BLaER1 (cell line): ENCODE measurements around the gene PCARE.

ENCODE experiments used
- H3K27ac ChIP-seq: shearing (Covaris generic); formaldehyde crosslinking; 2 replicates; pipeline ENCODE4 v1.8.1; 2022
- H3K27me3 ChIP-seq: shearing (Covaris generic); formaldehyde crosslinking; 2 replicates; pipeline ENCODE4 v1.8.1; 2022
- H3K36me3 ChIP-seq: shearing (Covaris generic); formaldehyde crosslinking; 2 replicates; pipeline ENCODE4 v1.8.1; 2022
- H3K4me1 ChIP-seq: shearing (Covaris generic); formaldehyde crosslinking; 2 replicates; pipeline ENCODE4 v1.8.1; 2022
- H3K4me2 ChIP-seq: shearing (Covaris generic); formaldehyde crosslinking; 2 replicates; pipeline ENCODE4 v1.8.1; 2022
- H3K4me3 ChIP-seq: shearing (Covaris generic); formaldehyde crosslinking; 2 replicates; pipeline ENCODE4 v1.8.1; 2022
- H3K9ac ChIP-seq: shearing (Covaris generic); formaldehyde crosslinking; 2 replicates; pipeline ENCODE4 v1.8.1; 2022
- H3K9me3 ChIP-seq: shearing (Covaris generic); formaldehyde crosslinking; 2 replicates; pipeline ENCODE4 v1.8.1; 2022
- H4K20me1 ChIP-seq: shearing (Covaris generic); formaldehyde crosslinking; 2 replicates; pipeline ENCODE4 v1.8.1; 2022
- Cebpa-rat ChIP-seq: shearing (Covaris generic); IDR thresholded peaks from 2 replicates; pipeline ENCODE4 v1.8.1; 2022

PCARE gene

DNA sequence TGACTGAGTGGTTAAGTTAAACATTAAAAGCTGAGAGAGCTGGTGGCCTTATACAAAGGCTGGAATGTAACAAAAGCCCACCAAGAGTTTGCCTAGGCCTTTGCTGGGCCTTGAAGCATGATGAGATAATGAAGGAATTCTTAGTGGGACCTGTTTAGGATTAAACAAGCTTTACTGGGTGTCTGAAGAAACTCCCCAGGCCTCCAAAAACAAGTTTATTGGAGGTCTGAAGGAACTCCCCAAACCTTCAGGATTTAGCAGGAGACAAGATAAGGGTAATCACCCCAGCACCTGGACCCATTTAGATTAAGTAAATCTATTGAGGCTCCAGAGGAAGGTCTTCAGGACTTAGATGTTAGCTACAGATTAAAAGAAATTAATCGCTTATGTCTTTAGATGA is 18.7 kb downstream of the PCARE start:
- H3K4me3 ChIP-seq = no peak overlapping the region
- H3K27ac ChIP-seq = no peak overlapping the region
- no peaks in the 10 kb centered on the region for H3K27me3 ChIP-seq
- H3K4me1 ChIP-seq = peaks cover 9% of the 10 kb centered on the region
- TF ChIP-seq Cebpa-rat = no peak
- no peak overlapping the region for H3K9ac ChIP-seq
- no peaks in the 10 kb centered on the region for H3K36me3 ChIP-seq
- no peak overlapping the region for H3K4me2 ChIP-seq
- H4K20me1 ChIP-seq = no peaks in the 10 kb centered on the region
- no peaks in the 10 kb centered on the region for H3K9me3 ChIP-seq

GRCh38 chr2:29054430-29054829 is 19.9 kb downstream of the PCARE start:
- no peak overlapping the region for H3K27ac ChIP-seq
- H3K27me3 ChIP-seq = no peaks in the 10 kb centered on the region
- H4K20me1 ChIP-seq = no peaks in the 10 kb centered on the region
- H3K4me2 ChIP-seq = no peak overlapping the region
- peaks cover 12% of the 10 kb centered on the region for H3K4me1 ChIP-seq
- H3K4me3 ChIP-seq = no peak overlapping the region
- no peak for TF ChIP-seq Cebpa-rat
- H3K9me3 ChIP-seq = no peaks in the 10 kb centered on the region
- H3K36me3 ChIP-seq = no peaks in the 10 kb centered on the region
- no peak overlapping the region for H3K9ac ChIP-seq

DNA sequence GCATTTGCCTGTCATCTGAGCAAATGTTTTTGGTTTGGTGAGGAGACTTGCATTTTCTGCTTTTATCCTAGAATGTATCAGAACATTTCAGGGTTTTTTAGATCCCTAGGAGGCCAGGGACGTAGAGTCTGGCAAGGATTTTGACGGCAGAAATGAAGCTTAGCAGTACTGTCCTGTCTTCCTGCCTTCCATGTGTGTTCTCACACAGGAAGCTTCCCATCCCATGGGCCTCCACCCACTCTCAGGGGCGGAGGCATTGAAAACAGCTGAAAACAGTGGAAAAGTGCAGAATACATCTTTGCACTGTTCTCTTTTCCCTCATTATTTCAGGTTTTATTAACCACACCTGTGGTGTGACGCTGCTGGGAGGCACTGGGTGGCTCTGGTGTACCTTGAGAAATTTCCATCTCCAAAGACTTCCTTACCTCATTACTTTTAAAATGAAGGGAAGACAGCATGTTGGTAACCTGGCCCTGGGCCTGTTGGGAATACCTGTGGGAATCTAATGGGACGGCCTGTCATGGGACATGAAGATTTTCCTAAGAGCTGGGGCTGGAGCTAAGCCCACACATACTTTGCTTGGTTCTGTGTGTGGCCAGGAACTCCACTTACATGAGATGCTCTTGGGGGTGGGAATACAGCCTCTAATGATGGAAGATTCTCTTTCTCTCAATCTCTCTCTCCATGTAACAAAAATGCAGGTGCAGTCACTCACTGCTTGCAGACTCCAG is 20.5 kb downstream of the PCARE start:
- no peak overlapping the region for H3K27ac ChIP-seq
- H3K9ac ChIP-seq = no peak overlapping the region
- H3K9me3 ChIP-seq = no peaks in the 10 kb centered on the region
- TF ChIP-seq Cebpa-rat = no peak
- H3K27me3 ChIP-seq = no peaks in the 10 kb centered on the region
- H3K4me3 ChIP-seq = no peak overlapping the region
- peaks cover 12% of the 10 kb centered on the region for H3K4me1 ChIP-seq
- no peaks in the 10 kb centered on the region for H4K20me1 ChIP-seq
- H3K36me3 ChIP-seq = no peaks in the 10 kb centered on the region
- H3K4me2 ChIP-seq = no peak overlapping the region

DNA sequence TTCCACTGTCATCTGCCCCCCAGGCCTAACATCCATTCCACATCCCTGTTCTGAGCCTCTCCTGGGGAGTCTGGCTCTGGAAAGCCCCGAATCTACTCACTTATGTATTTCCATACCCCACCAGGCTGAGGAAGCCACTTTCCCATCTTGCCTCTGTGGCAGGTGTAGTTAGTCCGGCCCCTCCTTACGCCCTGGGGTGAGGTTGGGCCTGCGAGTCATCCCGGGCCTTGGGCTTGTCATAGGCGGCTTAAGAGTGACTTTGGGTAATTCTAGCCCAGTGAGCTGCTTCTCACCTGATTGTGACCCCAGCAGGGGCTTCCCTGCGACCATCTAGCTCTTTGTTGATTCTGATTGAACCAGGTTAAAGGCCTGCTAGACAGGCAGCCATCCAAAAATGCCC is 21.1 kb downstream of the PCARE start:
- Histone ChIP-seq H3K36me3 (no peaks in the 10 kb centered on the region), H3K4me3 (no peak overlapping the region), H3K4me1 (peaks cover 12% of the 10 kb centered on the region), H4K20me1 (no peaks in the 10 kb centered on the region), H3K9ac (no peak overlapping the region), H3K4me2 (no peak overlapping the region), H3K9me3 (no peaks in the 10 kb centered on the region), H3K27me3 (no peaks in the 10 kb centered on the region), H3K27ac (no peak overlapping the region)
- TF ChIP-seq Cebpa-rat = no peak

DNA sequence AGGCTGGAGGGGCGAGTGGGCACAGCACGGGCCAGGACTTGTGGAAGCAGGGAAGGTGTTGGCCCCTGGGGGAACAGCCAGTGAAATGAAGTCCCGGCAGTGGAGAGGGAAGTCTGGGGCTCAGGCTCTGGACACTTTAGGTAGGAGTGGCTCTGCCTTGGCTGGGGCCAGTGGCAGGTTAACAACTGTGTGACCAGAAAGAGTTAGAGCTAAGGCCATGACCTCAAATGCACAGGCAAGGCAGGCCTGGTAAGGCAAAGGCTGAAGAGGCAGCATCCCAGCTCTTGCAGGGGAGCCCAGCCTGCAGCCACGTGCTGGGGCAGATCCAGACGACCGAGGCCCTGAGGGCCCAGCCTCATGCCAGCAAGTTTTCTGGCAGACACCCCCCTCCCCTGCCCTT is 21.5 kb downstream of the PCARE start:
- no peaks in the 10 kb centered on the region for H3K36me3 ChIP-seq
- H3K4me1 ChIP-seq = peaks cover 12% of the 10 kb centered on the region
- no peak overlapping the region for H3K27ac ChIP-seq
- H3K4me3 ChIP-seq = no peak overlapping the region
- no peak overlapping the region for H3K9ac ChIP-seq
- H3K9me3 ChIP-seq = no peaks in the 10 kb centered on the region
- no peak overlapping the region for H3K4me2 ChIP-seq
- no peaks in the 10 kb centered on the region for H4K20me1 ChIP-seq
- TF ChIP-seq Cebpa-rat = no peak
- H3K27me3 ChIP-seq = no peaks in the 10 kb centered on the region

- no peak for TF ChIP-seq Cebpa-rat
- Histone ChIP-seq H3K9me3 (no peaks in the 10 kb centered on the region), H3K27ac (no peak overlapping the region), H4K20me1 (no peaks in the 10 kb centered on the region), H3K4me2 (no peak overlapping the region), H3K9ac (no peak overlapping the region), H3K36me3 (no peaks in the 10 kb centered on the region), H3K4me1 (peaks cover 9% of the 10 kb centered on the region), H3K27me3 (no peaks in the 10 kb centered on the region), H3K4me3 (no peak overlapping the region)
These were observed 22.6 kb downstream of the PCARE start for GRCh38 chr2:29051730-29052129.

DNA sequence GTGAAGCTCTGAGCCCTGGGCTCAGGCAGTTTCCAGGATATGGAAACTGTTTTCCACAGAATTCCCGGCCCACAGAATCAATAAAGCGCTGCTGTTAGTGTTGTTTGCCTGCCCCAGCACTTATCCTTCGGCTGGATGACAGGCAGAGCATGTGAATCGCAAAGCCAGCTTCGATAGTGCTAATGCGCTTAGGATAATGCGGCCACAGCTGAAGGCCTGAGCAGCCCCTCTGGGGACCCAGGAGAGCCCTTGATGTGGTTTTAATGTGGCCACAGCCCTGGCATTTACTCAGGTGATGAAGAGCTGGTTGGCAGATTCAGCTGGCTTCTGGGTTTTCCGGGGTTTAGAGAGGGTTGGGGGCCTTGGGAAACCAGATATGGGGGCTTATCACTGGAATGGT is 23.7 kb downstream of the PCARE start:
- Histone ChIP-seq H3K36me3 (no peaks in the 10 kb centered on the region), H3K27me3 (no peaks in the 10 kb centered on the region), H3K9ac (no peak overlapping the region), H3K27ac (no peak overlapping the region), H4K20me1 (no peaks in the 10 kb centered on the region), H3K9me3 (no peaks in the 10 kb centered on the region), H3K4me2 (peak overlapping the region; percentile 40), H3K4me1 (peaks cover 9% of the 10 kb centered on the region), H3K4me3 (no peak overlapping the region)
- TF ChIP-seq Cebpa-rat = no peak

DNA sequence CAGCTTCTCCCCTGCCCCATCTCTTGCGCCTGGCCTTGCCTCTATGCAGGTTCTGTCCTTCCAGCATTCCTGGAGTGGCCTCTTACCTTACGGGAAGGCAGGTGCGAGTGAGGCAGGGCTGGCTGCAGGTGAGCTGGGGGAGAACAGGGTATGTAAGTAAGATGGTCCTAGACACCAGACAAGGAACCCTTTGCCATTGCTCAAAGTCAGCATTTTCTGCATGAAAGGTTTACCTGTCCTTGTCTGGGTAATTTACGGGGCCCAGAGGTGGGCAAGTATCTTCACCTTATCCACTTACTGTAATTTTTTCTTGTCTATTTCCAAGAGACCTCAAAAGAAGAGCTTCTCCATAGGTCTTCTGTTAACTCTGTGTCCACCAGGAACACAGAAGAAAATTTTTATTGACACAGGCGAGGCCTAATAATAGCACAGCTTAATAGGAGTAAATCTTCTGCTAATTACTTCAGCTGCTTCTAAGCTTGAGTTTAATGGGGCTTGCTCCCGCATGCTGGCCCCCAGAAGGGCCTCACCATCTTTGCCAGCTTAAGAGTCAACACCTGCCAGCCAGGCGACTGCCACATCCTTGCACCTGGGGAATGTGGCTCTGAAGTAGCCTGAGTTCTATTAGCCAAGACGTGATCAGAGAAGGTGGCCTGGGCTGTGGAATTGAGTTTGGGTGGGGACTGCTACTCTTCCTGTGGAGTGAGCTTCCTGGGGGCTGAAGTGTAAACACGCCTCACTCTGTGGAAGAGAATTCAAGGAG is 27.1 kb downstream of the PCARE start:
- H4K20me1 ChIP-seq = no peaks in the 10 kb centered on the region
- peaks cover 9% of the 10 kb centered on the region for H3K4me1 ChIP-seq
- H3K27me3 ChIP-seq = no peaks in the 10 kb centered on the region
- no peak for TF ChIP-seq Cebpa-rat
- no peak overlapping the region for H3K4me2 ChIP-seq
- H3K9ac ChIP-seq = no peak overlapping the region
- H3K27ac ChIP-seq = no peak overlapping the region
- no peaks in the 10 kb centered on the region for H3K9me3 ChIP-seq
- no peak overlapping the region for H3K4me3 ChIP-seq
- no peaks in the 10 kb centered on the region for H3K36me3 ChIP-seq

GRCh38 chr2:29046321-29046720 is 28.0 kb downstream of the PCARE start:
- Histone ChIP-seq H3K27me3 (no peaks in the 10 kb centered on the region), H3K36me3 (no peaks in the 10 kb centered on the region), H3K4me2 (no peak overlapping the region), H3K9ac (no peak overlapping the region), H3K27ac (no peak overlapping the region), H4K20me1 (no peaks in the 10 kb centered on the region), H3K9me3 (no peaks in the 10 kb centered on the region), H3K4me3 (no peak overlapping the region), H3K4me1 (peaks cover 9% of the 10 kb centered on the region)
- TF ChIP-seq Cebpa-rat = no peak

GRCh38 chr2:29044459-29044858 is 29.9 kb downstream of the PCARE start:
- no peak overlapping the region for H3K4me2 ChIP-seq
- no peaks in the 10 kb centered on the region for H3K36me3 ChIP-seq
- H3K9ac ChIP-seq = no peak overlapping the region
- no peaks in the 10 kb centered on the region for H3K27me3 ChIP-seq
- no peaks in the 10 kb centered on the region for H4K20me1 ChIP-seq
- no peak overlapping the region for H3K27ac ChIP-seq
- no peak for TF ChIP-seq Cebpa-rat
- no peak overlapping the region for H3K4me3 ChIP-seq
- H3K4me1 ChIP-seq = no peaks in the 10 kb centered on the region
- H3K9me3 ChIP-seq = no peaks in the 10 kb centered on the region
